ENCODE data around the gene SYT10. TPM values are rescaled to one million over a fixed set of nuclear protein-coding genes. Genes with fewer than 3 reads are reported as not detected.

The SYT10 gene, protein sequence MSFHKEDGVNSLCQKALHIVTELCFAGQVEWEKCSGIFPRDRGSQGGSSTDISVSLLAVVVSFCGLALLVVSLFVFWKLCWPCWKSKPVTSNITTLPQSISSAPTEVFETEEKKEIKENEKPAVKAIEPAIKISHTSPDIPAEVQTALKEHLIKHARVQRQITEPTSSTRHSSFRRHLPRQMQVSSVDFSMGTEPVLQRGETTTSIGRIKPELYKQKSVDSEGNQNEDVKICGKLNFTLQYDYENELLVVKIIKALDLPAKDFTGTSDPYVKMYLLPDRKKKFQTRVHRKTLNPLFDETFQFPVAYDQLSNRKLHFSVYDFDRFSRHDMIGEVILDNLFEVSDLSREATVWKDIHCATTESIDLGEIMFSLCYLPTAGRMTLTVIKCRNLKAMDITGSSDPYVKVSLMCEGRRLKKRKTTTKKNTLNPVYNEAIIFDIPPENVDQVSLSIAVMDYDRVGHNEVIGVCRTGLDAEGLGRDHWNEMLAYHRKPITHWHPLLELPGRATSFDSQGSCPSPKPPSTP
- polyA plus RNA-seq (2013): 1.3 and 1.4 TPM in 2 replicates

DNA sequence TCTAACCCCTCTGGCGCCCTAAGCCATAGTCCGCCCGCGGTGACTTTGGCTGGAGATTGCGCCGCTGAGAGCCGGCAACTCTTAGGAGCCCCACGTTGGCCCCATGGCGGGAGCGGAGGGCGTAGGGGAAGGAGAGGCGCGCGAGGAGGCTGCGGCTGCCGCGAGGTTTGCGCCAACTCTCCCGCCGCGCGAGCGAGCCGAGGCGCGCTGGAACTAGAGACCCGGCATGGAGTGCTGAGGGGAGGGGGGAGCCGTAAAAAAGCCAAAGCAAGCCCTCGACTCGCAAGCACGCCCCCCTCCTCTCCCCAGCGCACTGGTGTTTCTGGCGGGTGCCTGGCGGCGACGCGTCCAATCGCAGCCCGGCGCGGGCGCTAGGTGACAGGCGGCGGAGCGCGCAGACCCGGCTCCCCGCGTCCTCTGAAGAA lies at the start of gene SYT10:
Gene SYT10 (minus strand): TSS at position 233 of the 425 bp plus-strand sequence. CDS start 297 bp downstream, outside the sequence.
- H2AK5ac ChIP-seq (ENCODE audit: low read length): no peak within 1 kb of the TSS
- H2BK120ac ChIP-seq (ENCODE audit: insufficient read depth, low read length, poor library complexity): no peak within 1 kb of the TSS
- no peak within 1 kb of the TSS for H4K91ac ChIP-seq (ENCODE audit: low read depth, low read length)
- H3K18ac ChIP-seq (ENCODE audit: low read length): peak within 1 kb of the TSS; percentile 33
- no peak within 1 kb of the TSS for H2BK5ac ChIP-seq (ENCODE audit: low read depth, low read length, poor library complexity)
- no peak within 1 kb of the TSS for H3K23ac ChIP-seq (ENCODE audit: low read length)
- H4K8ac ChIP-seq (ENCODE audit: low read depth, low read length): peak within 1 kb of the TSS; percentile 13
- WGBS (ENCODE audit: extremely low coverage, insufficient coverage, insufficient read length): no CpG with 5 or more reads among the region's 49 CpGs
- peak within 1 kb of the TSS; percentile 83 for H2AFZ ChIP-seq (ENCODE audit: insufficient read depth, low read length, poor library complexity)
- H3K79me2 ChIP-seq (ENCODE audit: control insufficient read depth, insufficient read depth, low read length, poor library complexity): no peaks in the 10 kb centered on the region
- DNase-seq: peak; percentile 3 to 48
- H3K14ac ChIP-seq (ENCODE audit: low read length): peak within 1 kb of the TSS; percentile 8
- no peak within 1 kb of the TSS for H3K27ac ChIP-seq (ENCODE audit: low read depth, low read length)
- H3K4ac ChIP-seq (ENCODE audit: low read depth, low read length): no peak within 1 kb of the TSS
- H3K4me1 ChIP-seq (ENCODE audit: control insufficient read depth in 1 of 2, insufficient read depth in 2 of 2, low read length in 2 of 2): peaks cover 0 to 5% of the 10 kb centered on the region in 2 experiments
- H3K4me2 ChIP-seq (ENCODE audit: low read length): peak within 1 kb of the TSS; percentile 100
- H3K79me1 ChIP-seq (ENCODE audit: low read length): peaks cover 6% of the 10 kb centered on the region
- peak within 1 kb of the TSS; percentile 42 for H2BK12ac ChIP-seq (ENCODE audit: low read length)
- peak within 1 kb of the TSS; percentile 79 for H3K4me3 ChIP-seq (ENCODE audit: low read depth, low read length)
- H3K36me3 ChIP-seq (ENCODE audit: control insufficient read depth in 1 of 2, insufficient read depth in 2 of 2, low read length in 2 of 2): no peaks in the 10 kb centered on the region
- H3K27me3 ChIP-seq (ENCODE audit: insufficient read depth, low read length): peaks cover 16% of the 10 kb centered on the region
- H3K9me3 ChIP-seq (ENCODE audit: insufficient read depth, low read depth, low read length): peaks cover 1% of the 10 kb centered on the region
- no peak within 1 kb of the TSS for H3K9ac ChIP-seq (ENCODE audit: low read length)
- H4K12ac ChIP-seq (ENCODE audit: low read depth, low read length): no peak within 1 kb of the TSS

DNA sequence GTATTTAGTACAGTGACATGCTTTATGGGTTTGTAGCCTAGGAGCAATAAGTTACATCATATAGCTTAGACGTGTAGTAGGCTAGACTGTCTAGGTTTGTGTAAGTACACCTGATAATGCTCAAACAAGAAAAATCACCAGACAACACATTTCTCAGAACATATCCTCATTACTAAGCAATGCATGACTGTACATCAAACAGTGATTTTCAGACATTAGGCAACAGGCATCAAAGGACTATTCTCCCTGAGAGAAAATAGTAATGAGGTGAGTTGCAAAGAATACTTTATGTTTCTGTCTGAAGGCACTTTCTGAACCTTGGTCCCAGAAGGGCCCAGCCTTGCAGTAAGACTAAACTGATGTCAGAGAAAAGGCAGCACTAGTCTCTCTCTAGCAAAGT lies 48.4 kb upstream of the SYT10 start:
- Histone ChIP-seq H3K9ac (ENCODE audit: low read length) (no peak overlapping the region), H3K4me2 (ENCODE audit: low read length) (no peak overlapping the region), H3K4me3 (ENCODE audit: low read depth, low read length) (no peak overlapping the region), H2BK5ac (ENCODE audit: low read depth, low read length, poor library complexity) (no peak overlapping the region), H3K9me3 (ENCODE audit: insufficient read depth, low read depth, low read length) (peaks cover 6% of the 10 kb centered on the region), H3K4me1 (ENCODE audit: control insufficient read depth in 1 of 2, insufficient read depth in 2 of 2, low read length in 2 of 2) (no peaks in the 10 kb centered on the region), H3K27me3 (ENCODE audit: insufficient read depth, low read length) (no peaks in the 10 kb centered on the region), H3K27ac (ENCODE audit: low read depth, low read length) (no peak overlapping the region), H3K79me1 (ENCODE audit: low read length) (no peaks in the 10 kb centered on the region), H3K18ac (ENCODE audit: low read length) (no peak overlapping the region), H4K12ac (ENCODE audit: low read depth, low read length) (no peak overlapping the region), H2AFZ (ENCODE audit: insufficient read depth, low read length, poor library complexity) (no peak overlapping the region), H4K91ac (ENCODE audit: low read depth, low read length) (no peak overlapping the region), H3K4ac (ENCODE audit: low read depth, low read length) (no peak overlapping the region), H2BK120ac (ENCODE audit: insufficient read depth, low read length, poor library complexity) (no peak overlapping the region), H3K14ac (ENCODE audit: low read length) (no peak overlapping the region), H2BK12ac (ENCODE audit: low read length) (no peak overlapping the region), H4K8ac (ENCODE audit: low read depth, low read length) (no peak overlapping the region), H3K23ac (ENCODE audit: low read length) (no peak overlapping the region), H2AK5ac (ENCODE audit: low read length) (no peak overlapping the region), H3K36me3 (ENCODE audit: control insufficient read depth in 1 of 2, insufficient read depth in 2 of 2, low read length in 2 of 2) (no peaks in the 10 kb centered on the region), H3K79me2 (ENCODE audit: control insufficient read depth, insufficient read depth, low read length, poor library complexity) (no peaks in the 10 kb centered on the region)
- WGBS (ENCODE audit: extremely low coverage, insufficient coverage, insufficient read length): no CpG with 5 or more reads among the region's 1 CpG
- DNase-seq: peak; percentile 79 to 97

DNA sequence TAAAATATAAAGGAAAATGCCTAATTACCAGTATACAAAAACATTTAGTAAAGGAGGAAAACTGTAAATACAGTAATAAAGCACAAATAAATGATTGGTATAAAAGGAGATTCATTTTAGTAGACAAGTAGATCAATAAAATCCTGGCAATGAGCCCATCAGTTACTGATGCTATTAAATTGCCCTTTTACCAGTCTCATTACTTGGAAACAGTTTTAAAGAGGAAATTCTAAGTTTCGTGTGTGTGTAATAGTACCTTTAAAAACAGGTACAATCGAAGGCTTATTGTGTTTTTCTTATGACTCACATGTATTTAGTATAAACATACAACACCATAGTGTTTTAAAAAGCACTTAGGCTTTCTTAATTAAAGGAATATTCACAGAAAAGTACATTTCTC lies 46.4 kb upstream of the SYT10 start:
- Histone ChIP-seq H3K4me2 (ENCODE audit: low read length) (no peak overlapping the region), H2BK5ac (ENCODE audit: low read depth, low read length, poor library complexity) (no peak overlapping the region), H3K9ac (ENCODE audit: low read length) (no peak overlapping the region), H3K79me2 (ENCODE audit: control insufficient read depth, insufficient read depth, low read length, poor library complexity) (no peaks in the 10 kb centered on the region), H4K12ac (ENCODE audit: low read depth, low read length) (no peak overlapping the region), H3K23ac (ENCODE audit: low read length) (no peak overlapping the region), H2AK5ac (ENCODE audit: low read length) (no peak overlapping the region), H3K79me1 (ENCODE audit: low read length) (no peaks in the 10 kb centered on the region), H3K4ac (ENCODE audit: low read depth, low read length) (no peak overlapping the region), H3K14ac (ENCODE audit: low read length) (no peak overlapping the region), H2BK120ac (ENCODE audit: insufficient read depth, low read length, poor library complexity) (no peak overlapping the region), H3K4me3 (ENCODE audit: low read depth, low read length) (no peak overlapping the region), H3K27me3 (ENCODE audit: insufficient read depth, low read length) (no peaks in the 10 kb centered on the region), H3K27ac (ENCODE audit: low read depth, low read length) (no peak overlapping the region), H4K8ac (ENCODE audit: low read depth, low read length) (no peak overlapping the region), H3K4me1 (ENCODE audit: control insufficient read depth in 1 of 2, insufficient read depth in 2 of 2, low read length in 2 of 2) (no peaks in the 10 kb centered on the region), H3K18ac (ENCODE audit: low read length) (no peak overlapping the region), H2AFZ (ENCODE audit: insufficient read depth, low read length, poor library complexity) (no peak overlapping the region), H2BK12ac (ENCODE audit: low read length) (no peak overlapping the region), H3K36me3 (ENCODE audit: control insufficient read depth in 1 of 2, insufficient read depth in 2 of 2, low read length in 2 of 2) (no peaks in the 10 kb centered on the region), H3K9me3 (ENCODE audit: insufficient read depth, low read depth, low read length) (no peaks in the 10 kb centered on the region), H4K91ac (ENCODE audit: low read depth, low read length) (no peak overlapping the region)
- no peak for DNase-seq
- WGBS (ENCODE audit: extremely low coverage, insufficient coverage, insufficient read length): no CpG with 5 or more reads among the region's 2 CpGs

DNA sequence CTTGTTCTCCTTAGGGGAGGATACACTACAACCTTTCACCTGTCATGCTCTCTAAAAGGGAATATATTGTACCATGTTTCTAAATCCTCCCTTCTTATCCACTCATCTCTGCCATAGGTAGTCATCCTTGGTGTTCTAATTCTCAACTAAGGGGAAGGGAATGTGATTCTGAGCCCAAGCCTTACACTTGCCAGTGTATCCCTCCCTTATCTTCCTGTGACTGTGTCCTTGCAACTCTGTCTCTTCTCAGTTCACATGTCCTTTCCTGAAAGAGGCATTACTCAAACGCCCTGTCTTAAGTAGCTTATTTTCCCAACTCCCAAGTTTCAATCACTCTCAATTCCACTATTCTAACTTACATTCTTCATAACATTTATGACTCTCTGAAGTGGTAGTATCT lies 44.5 kb upstream of the SYT10 start:
- peak in 1 of 2 donors; percentile 20 for DNase-seq
- Histone ChIP-seq H3K27ac (ENCODE audit: low read depth, low read length) (no peak overlapping the region), H2BK5ac (ENCODE audit: low read depth, low read length, poor library complexity) (no peak overlapping the region), H3K79me2 (ENCODE audit: control insufficient read depth, insufficient read depth, low read length, poor library complexity) (no peaks in the 10 kb centered on the region), H3K9ac (ENCODE audit: low read length) (no peak overlapping the region), H3K36me3 (ENCODE audit: control insufficient read depth in 1 of 2, insufficient read depth in 2 of 2, low read length in 2 of 2) (no peaks in the 10 kb centered on the region), H3K79me1 (ENCODE audit: low read length) (no peaks in the 10 kb centered on the region), H2BK12ac (ENCODE audit: low read length) (no peak overlapping the region), H4K8ac (ENCODE audit: low read depth, low read length) (no peak overlapping the region), H3K18ac (ENCODE audit: low read length) (no peak overlapping the region), H3K27me3 (ENCODE audit: insufficient read depth, low read length) (no peaks in the 10 kb centered on the region), H4K91ac (ENCODE audit: low read depth, low read length) (no peak overlapping the region), H2BK120ac (ENCODE audit: insufficient read depth, low read length, poor library complexity) (no peak overlapping the region), H3K4ac (ENCODE audit: low read depth, low read length) (no peak overlapping the region), H3K4me3 (ENCODE audit: low read depth, low read length) (no peak overlapping the region), H3K23ac (ENCODE audit: low read length) (peak overlapping the region; percentile 69), H3K4me1 (ENCODE audit: control insufficient read depth in 1 of 2, insufficient read depth in 2 of 2, low read length in 2 of 2) (no peaks in the 10 kb centered on the region), H2AFZ (ENCODE audit: insufficient read depth, low read length, poor library complexity) (no peak overlapping the region), H3K14ac (ENCODE audit: low read length) (no peak overlapping the region), H4K12ac (ENCODE audit: low read depth, low read length) (no peak overlapping the region), H3K9me3 (ENCODE audit: insufficient read depth, low read depth, low read length) (no peaks in the 10 kb centered on the region), H2AK5ac (ENCODE audit: low read length) (no peak overlapping the region), H3K4me2 (ENCODE audit: low read length) (no peak overlapping the region)
- no CpG with 5 or more reads among the region's 1 CpG for WGBS (ENCODE audit: extremely low coverage, insufficient coverage, insufficient read length)

Data from trophoblast cell (in vitro differentiated cells and primary cell).